ENCODE data around the gene TTLL3. TPM values are rescaled to one million over a fixed set of nuclear protein-coding genes. Genes with fewer than 3 reads are reported as not detected.

TTLL3 gene
- total RNA-seq, 1 experiment from 2014 or later = 15.7 TPM

GRCh38 chr3:9804996-9805395 lies 5.1 kb upstream of the TTLL3 start:
- DNase-seq (ENCODE audit: low read depth, low spot score) = no peak
- ATAC-seq = no peak
- Histone ChIP-seq H3K36me3 (ENCODE audit: control insufficient read depth, insufficient read depth, low read length) (peaks cover 14% of the 10 kb centered on the region; the same call in 1 of the 2 replicates), H3K4me3 (ENCODE audit: low read depth in 2 of 2, low read length in 2 of 2) (no peak overlapping the region), H3K27ac (ENCODE audit: low read length) (no peak overlapping the region), H3K4me1 (ENCODE audit: control insufficient read depth, insufficient read depth, low read length) (peaks cover 12% of the 10 kb centered on the region; the same call in 1 of the 2 replicates), H3K27me3 (ENCODE audit: control insufficient read depth, insufficient read depth, low read length) (no peaks in the 10 kb centered on the region), H3K9me3 (ENCODE audit: control insufficient read depth, insufficient read depth, low read depth, low read length) (no peaks in the 10 kb centered on the region)
- ChIA-PET POLR2A (no interaction called here), CTCF (no interaction called here)
- in situ Hi-C loops (cut with HindIII; ENCODE audit: low pct_unique_long_range_greater_than_20kb, low sequenced_read_pairs) (no loop called here), intact Hi-C loops (cut with micrococcal nuclease; ENCODE audit: unreplicated experiment) (no loop called here)
- no TSS peak for BruUV-seq (replicated peaks)
- TF ChIP-seq TCF7L2 (IDR thresholded peaks at IDR 0.05; ENCODE audit: low read depth, low read length) (no peak), CTCF (IDR thresholded peaks at IDR 0.05) (no peak), REST (IDR thresholded peaks at IDR 0.05; ENCODE audit: insufficient read depth in 1 of 2, low read depth in 2 of 2, low read length in 1 of 2) (no peak), SIN3A (IDR thresholded peaks at IDR 0.05; ENCODE audit: borderline replicate concordance, insufficient read depth, low read depth, low read length) (no peak), POLR2AphosphoS5 (IDR thresholded peaks at IDR 0.05; ENCODE audit: low read depth, low read length) (no peak)

- Histone ChIP-seq H3K9me3 (ENCODE audit: control insufficient read depth, insufficient read depth, low read depth, low read length) (no peaks in the 10 kb centered on the region), H3K36me3 (ENCODE audit: control insufficient read depth, insufficient read depth, low read length) (peaks cover 13% of the 10 kb centered on the region; the same call in 1 of the 2 replicates), H3K4me1 (ENCODE audit: control insufficient read depth, insufficient read depth, low read length) (peaks cover 15% of the 10 kb centered on the region), H3K27me3 (ENCODE audit: control insufficient read depth, insufficient read depth, low read length) (no peaks in the 10 kb centered on the region), H3K4me3 (ENCODE audit: low read depth in 2 of 2, low read length in 2 of 2) (no peak overlapping the region), H3K27ac (ENCODE audit: low read length) (no peak overlapping the region)
- ChIA-PET CTCF (no interaction called here), POLR2A (no interaction called here)
- intact Hi-C loops (cut with micrococcal nuclease; ENCODE audit: unreplicated experiment) = no loop called here
- ATAC-seq = no peak
- BruUV-seq (replicated peaks) = no TSS peak
- no peak for DNase-seq (ENCODE audit: low read depth, low spot score)
- in situ Hi-C loops (cut with HindIII; ENCODE audit: low pct_unique_long_range_greater_than_20kb, low sequenced_read_pairs) = no loop called here
- TF ChIP-seq SIN3A (IDR thresholded peaks at IDR 0.05; ENCODE audit: borderline replicate concordance, insufficient read depth, low read depth, low read length) (no peak), REST (IDR thresholded peaks at IDR 0.05; ENCODE audit: insufficient read depth in 1 of 2, low read depth in 2 of 2, low read length in 1 of 2) (no peak)
Measured at GRCh38 chr3:9806137-9806536, 3.9 kb upstream of the TTLL3 start.
